LNCAP (cell line): ENCODE results near the gene USP2.

Experiments
- CTCF ChIP-seq: fragments of 450-650 bp; IDR thresholded peaks from 2 replicates; pipeline ENCODE4 v1.5.1; 2017; ENCODE audit warnings: mild to moderate bottlenecking

Gene USP2

DNA sequence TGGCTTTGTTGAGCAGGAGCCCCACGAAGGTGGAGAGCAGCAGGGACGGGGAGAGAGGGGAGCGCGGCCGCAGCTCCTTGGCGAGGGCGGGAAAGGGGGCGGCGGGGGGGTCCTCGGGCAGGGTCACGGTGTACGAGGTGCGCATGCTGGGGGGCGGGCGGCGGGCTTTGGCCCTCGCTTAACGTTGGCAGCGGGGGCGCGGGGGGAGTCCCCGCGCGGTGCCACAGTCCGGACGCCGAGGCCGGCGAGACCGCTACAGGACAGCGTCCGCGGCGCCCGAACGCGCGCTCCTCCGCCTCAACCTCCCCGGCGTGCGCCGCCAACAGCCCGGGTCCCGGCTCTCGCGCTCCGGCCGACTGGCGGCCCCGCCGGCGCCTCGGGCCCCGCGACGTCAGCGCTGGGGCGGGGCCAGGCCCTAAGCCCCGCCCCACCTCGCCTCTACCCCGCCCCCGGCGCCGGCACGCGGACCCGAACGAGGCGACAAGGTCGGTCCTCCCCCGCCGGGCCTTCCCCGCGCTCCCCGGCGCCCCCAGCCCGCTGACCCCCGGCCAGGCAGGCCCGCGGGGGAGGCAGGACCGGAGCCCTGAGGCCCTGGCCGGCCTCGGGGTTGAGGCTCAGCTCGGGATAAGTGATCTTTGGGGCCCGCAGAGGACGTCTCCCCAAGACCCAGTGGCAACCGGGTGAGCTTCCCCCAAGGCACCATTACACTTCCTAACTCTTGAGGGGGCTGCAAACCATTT, 17.5 kb downstream of the USP2 start:
- no peak for TF ChIP-seq CTCF

- no peak for TF ChIP-seq CTCF
Observed at GRCh38 chr11:119363081-119363850, 18.2 kb downstream of the USP2 start.

- TF ChIP-seq CTCF = no peak
Observed at GRCh38 chr11:119362741-119363080, 18.8 kb downstream of the USP2 start.

DNA sequence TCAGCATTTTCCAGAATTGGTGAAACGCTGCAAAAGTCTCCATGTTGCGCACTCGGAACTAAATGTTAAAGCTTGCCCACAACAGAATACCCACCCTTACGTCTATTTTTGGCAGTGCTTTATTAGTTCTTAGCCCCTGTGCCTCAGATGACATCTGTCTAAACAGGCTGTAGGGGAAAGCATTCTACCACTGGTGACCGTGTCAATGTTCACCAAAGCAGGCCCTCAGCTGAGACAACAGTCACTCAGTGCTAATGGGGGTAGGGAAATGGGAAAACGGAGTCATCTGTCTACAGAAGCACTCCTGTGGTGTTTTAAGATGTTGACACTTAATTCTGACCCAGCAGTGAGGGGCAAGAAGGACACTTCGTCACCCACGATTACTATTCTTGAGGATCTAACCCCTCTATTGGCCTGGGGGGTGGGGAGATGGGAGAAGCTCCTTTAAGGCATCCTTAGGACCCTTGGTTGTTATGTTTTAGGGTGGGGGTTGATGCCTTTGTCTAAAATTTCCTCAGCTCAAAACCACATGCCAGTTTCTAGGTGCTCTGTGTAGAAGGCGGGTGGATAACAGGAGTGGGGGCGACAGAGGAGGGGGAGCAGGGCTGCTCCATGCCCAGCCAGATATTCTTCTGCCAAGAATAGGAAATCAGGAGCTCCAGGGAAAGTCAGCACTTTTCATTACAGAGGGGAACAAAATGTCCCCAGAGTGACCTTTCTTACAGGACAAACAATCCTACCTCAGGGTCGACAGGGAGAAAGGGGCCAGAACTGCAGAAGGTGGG, 19.4 kb downstream of the USP2 start:
- no peak for TF ChIP-seq CTCF

DNA sequence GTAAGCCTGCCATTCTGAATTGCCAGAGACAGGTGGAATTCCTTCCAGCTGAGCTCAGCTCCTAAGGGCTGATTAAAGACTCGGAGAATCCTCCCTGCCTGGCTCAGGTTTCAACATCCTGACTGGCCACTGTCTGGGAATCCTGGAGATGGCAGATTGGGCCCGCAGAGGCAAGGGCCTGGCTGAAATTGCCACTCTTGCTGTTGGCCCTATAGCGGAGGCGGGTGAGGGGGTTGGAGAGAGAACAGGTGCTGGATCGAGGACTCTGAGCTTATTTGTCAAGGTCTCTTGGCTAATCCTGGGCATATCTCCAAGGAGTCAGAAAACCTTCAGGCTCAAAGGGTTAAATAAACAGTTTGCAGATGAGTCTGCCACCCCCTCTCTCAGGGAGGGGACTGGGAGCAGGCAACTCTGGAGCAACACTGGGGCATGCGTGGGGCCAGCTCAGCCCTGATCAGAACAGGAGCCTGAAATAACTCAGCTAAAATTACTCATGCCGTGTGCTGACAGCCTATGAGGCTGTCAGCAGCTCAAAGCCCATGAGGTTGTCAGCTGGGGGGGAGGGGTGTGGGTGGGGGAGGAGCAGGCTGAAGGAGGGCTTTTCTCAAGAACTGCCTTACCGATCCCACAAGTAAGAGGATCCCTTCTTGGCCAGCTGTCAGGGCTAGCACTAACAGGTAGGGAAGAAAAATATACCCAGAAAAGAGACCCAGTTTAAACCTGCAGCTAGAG, 20.3 kb downstream of the USP2 start:
- TF ChIP-seq CTCF = no peak

GRCh38 chr11:119359365-119360214, 21.9 kb downstream of the USP2 start:
- TF ChIP-seq CTCF = no peak
